ENCODE results near the gene PRDM9. TPM values are rescaled to one million over a fixed set of nuclear protein-coding genes. Genes with fewer than 3 reads are reported as not detected.

PRDM9 gene
- not detected for total RNA-seq
- not detected for polyA plus RNA-seq
- long read RNA-seq, donor 1, result 0 reads
- long read RNA-seq, donor 2, result 0 reads

- no peak for TF ChIP-seq CTCF (IDR thresholded peaks at IDR 0.05 in 8 of 11, conservative IDR thresholded peaks at IDR 0.05 in 3 of 11)
- no peak for TF ChIP-seq POLR2AphosphoS5 (IDR thresholded peaks at IDR 0.05)
- no peak for TF ChIP-seq POLR2A (IDR thresholded peaks at IDR 0.05)
- no peaks in the 10 kb centered on the region for H3K4me1 ChIP-seq
- intact Hi-C loops (cut with DNase I; ENCODE audit: low total_unique reads), result no loop called here
- peak; percentile 80 for DNase-seq
- 62 to 87% (median 81%) methylated on average over 26 to 27 of the region's 27 CpGs for WGBS, 5 donors
- H3K4me3 ChIP-seq, result no peak within 1 kb of the TSS
- no peak within 1 kb of the TSS for H3K27ac ChIP-seq
- H3K27me3 ChIP-seq (replicated peaks in 1 of 7), result no peaks in the 10 kb centered on the region
- no peaks in the 10 kb centered on the region for H3K36me3 ChIP-seq
- H3K9me3 ChIP-seq, result peaks cover 0 to 37% (median 4%) of the 10 kb centered on the region in 8 donors
Measured at GRCh38 chr5:23507278-23507685, at the start of gene PRDM9. PRDM9 (plus strand) TSS chr5:23507609; CDS start chr5:23509034, 1,425 bp downstream.

- no peak for TF ChIP-seq POLR2AphosphoS5 (IDR thresholded peaks at IDR 0.05)
- no peak for TF ChIP-seq CTCF (IDR thresholded peaks at IDR 0.05 in 8 of 11, conservative IDR thresholded peaks at IDR 0.05 in 3 of 11)
- TF ChIP-seq POLR2A (IDR thresholded peaks at IDR 0.05), result no peak
- no peak for DNase-seq
- H3K9me3 ChIP-seq, result peaks cover 0 to 4% (median 0%) of the 10 kb centered on the region in 8 donors
- H3K4me3 ChIP-seq, result no peak overlapping the region
- H3K27me3 ChIP-seq (replicated peaks in 1 of 7), result no peaks in the 10 kb centered on the region
- no peak overlapping the region for H3K27ac ChIP-seq
- intact Hi-C loops (cut with DNase I; ENCODE audit: low total_unique reads), result no loop called here
- H3K36me3 ChIP-seq, result no peaks in the 10 kb centered on the region
- no peaks in the 10 kb centered on the region for H3K4me1 ChIP-seq
- 68 to 82% (median 78%) methylated on average over 3 of the region's 3 CpGs for WGBS, 5 donors
Measured at GRCh38 chr5:23457780-23458179, 49.6 kb upstream of the PRDM9 start.

GRCh38 chr5:23459214-23459613, 48.2 kb upstream of the PRDM9 start:
- intact Hi-C loops (cut with DNase I; ENCODE audit: low total_unique reads), result no loop called here
- Histone ChIP-seq H3K9me3 (peaks cover 0 to 10% (median 1%) of the 10 kb centered on the region in 8 donors), H3K27ac (no peak overlapping the region), H3K36me3 (no peaks in the 10 kb centered on the region), H3K4me1 (no peaks in the 10 kb centered on the region), H3K4me3 (no peak overlapping the region), H3K27me3 (replicated peaks in 1 of 7) (no peaks in the 10 kb centered on the region)
- no peak for DNase-seq
- 78 to 96% (median 89%) methylated on average over 3 of the region's 3 CpGs for WGBS, 5 donors
- TF ChIP-seq POLR2AphosphoS5 (IDR thresholded peaks at IDR 0.05) (no peak), CTCF (IDR thresholded peaks at IDR 0.05 in 8 of 11, conservative IDR thresholded peaks at IDR 0.05 in 3 of 11) (no peak), POLR2A (IDR thresholded peaks at IDR 0.05) (no peak)

- Histone ChIP-seq H3K27ac (no peak overlapping the region), H3K27me3 (replicated peaks in 1 of 7) (no peaks in the 10 kb centered on the region), H3K4me1 (no peaks in the 10 kb centered on the region), H3K36me3 (no peaks in the 10 kb centered on the region), H3K4me3 (no peak overlapping the region), H3K9me3 (peaks cover 0 to 16% (median 10%) of the 10 kb centered on the region in 8 donors)
- DNase-seq, result no peak
- intact Hi-C loops (cut with DNase I; ENCODE audit: low total_unique reads), result no loop called here
- 71 to 84% (median 82%) methylated on average over 1 of the region's 1 CpG for WGBS, 5 donors
- TF ChIP-seq POLR2AphosphoS5 (IDR thresholded peaks at IDR 0.05), result no peak
- TF ChIP-seq POLR2A (IDR thresholded peaks at IDR 0.05), result no peak
- TF ChIP-seq CTCF (IDR thresholded peaks at IDR 0.05 in 8 of 11, conservative IDR thresholded peaks at IDR 0.05 in 3 of 11), result no peak
Measured at GRCh38 chr5:23461576-23461975, 45.8 kb upstream of the PRDM9 start.
